Measurements from ENCODE around the gene ANKRD6. TPM values are rescaled to one million over a fixed set of nuclear protein-coding genes. Genes with fewer than 3 reads are reported as not detected.

Gene ANKRD6
- total RNA-seq, 1 donor from 2014 or later = 4.2 TPM

- no peaks in the 10 kb centered on the region for H3K27me3 ChIP-seq (ENCODE audit: control insufficient read depth in 3 of 3, insufficient read depth in 3 of 3, low read length in 3 of 3)
- no peaks in the 10 kb centered on the region for H3K9me3 ChIP-seq (ENCODE audit: control insufficient read depth in 3 of 3, low read length in 3 of 3)
- no peaks in the 10 kb centered on the region for H3K4me1 ChIP-seq (ENCODE audit: control insufficient read depth in 3 of 3, insufficient read depth in 3 of 3, low read length in 3 of 3)
- H3K27ac ChIP-seq (ENCODE audit: low read depth, low read length) = no peak overlapping the region
- H3K9ac ChIP-seq (ENCODE audit: low read depth in 1 of 3, low read length in 3 of 3) = no peak overlapping the region
- no peak overlapping the region for H3K4me3 ChIP-seq (ENCODE audit: low read length in 3 of 3)
- H3K36me3 ChIP-seq (ENCODE audit: control insufficient read depth in 3 of 3, insufficient read depth in 3 of 3, low read length in 3 of 3) = peaks cover 0 to 2% (median 0%) of the 10 kb centered on the region in 3 donors
Observed at GRCh38 chr6:89459501-89459900, 26.5 kb downstream of the ANKRD6 start.

- Histone ChIP-seq H3K27ac (ENCODE audit: low read depth, low read length) (no peak overlapping the region), H3K36me3 (ENCODE audit: control insufficient read depth in 3 of 3, insufficient read depth in 3 of 3, low read length in 3 of 3) (peaks cover 0 to 2% (median 0%) of the 10 kb centered on the region in 3 donors), H3K27me3 (ENCODE audit: control insufficient read depth in 3 of 3, insufficient read depth in 3 of 3, low read length in 3 of 3) (no peaks in the 10 kb centered on the region), H3K9ac (ENCODE audit: low read depth in 1 of 3, low read length in 3 of 3) (no peak overlapping the region), H3K4me3 (ENCODE audit: low read length in 3 of 3) (no peak overlapping the region), H3K4me1 (ENCODE audit: control insufficient read depth in 3 of 3, insufficient read depth in 3 of 3, low read length in 3 of 3) (no peaks in the 10 kb centered on the region), H3K9me3 (ENCODE audit: control insufficient read depth in 3 of 3, low read length in 3 of 3) (no peaks in the 10 kb centered on the region)
Observed at GRCh38 chr6:89460713-89461112, 27.8 kb downstream of the ANKRD6 start.

GRCh38 chr6:89462503-89462902 lies 29.6 kb downstream of the ANKRD6 start:
- Histone ChIP-seq H3K4me1 (ENCODE audit: control insufficient read depth in 3 of 3, insufficient read depth in 3 of 3, low read length in 3 of 3) (no peaks in the 10 kb centered on the region), H3K27ac (ENCODE audit: low read depth, low read length) (no peak overlapping the region), H3K9me3 (ENCODE audit: control insufficient read depth in 3 of 3, low read length in 3 of 3) (no peaks in the 10 kb centered on the region), H3K27me3 (ENCODE audit: control insufficient read depth in 3 of 3, insufficient read depth in 3 of 3, low read length in 3 of 3) (no peaks in the 10 kb centered on the region), H3K36me3 (ENCODE audit: control insufficient read depth in 3 of 3, insufficient read depth in 3 of 3, low read length in 3 of 3) (no peaks in the 10 kb centered on the region), H3K9ac (ENCODE audit: low read depth in 1 of 3, low read length in 3 of 3) (no peak overlapping the region), H3K4me3 (ENCODE audit: low read length in 3 of 3) (no peak overlapping the region)

GRCh38 chr6:89464295-89464694 lies 31.3 kb downstream of the ANKRD6 start:
- Histone ChIP-seq H3K4me1 (ENCODE audit: control insufficient read depth in 3 of 3, insufficient read depth in 3 of 3, low read length in 3 of 3) (peaks cover 0 to 2% (median 2%) of the 10 kb centered on the region in 3 donors), H3K27ac (ENCODE audit: low read depth, low read length) (no peak overlapping the region), H3K9me3 (ENCODE audit: control insufficient read depth in 3 of 3, low read length in 3 of 3) (no peaks in the 10 kb centered on the region), H3K36me3 (ENCODE audit: control insufficient read depth in 3 of 3, insufficient read depth in 3 of 3, low read length in 3 of 3) (no peaks in the 10 kb centered on the region), H3K9ac (ENCODE audit: low read depth in 1 of 3, low read length in 3 of 3) (no peak overlapping the region), H3K27me3 (ENCODE audit: control insufficient read depth in 3 of 3, insufficient read depth in 3 of 3, low read length in 3 of 3) (no peaks in the 10 kb centered on the region), H3K4me3 (ENCODE audit: low read length in 3 of 3) (no peak overlapping the region)

GRCh38 chr6:89467437-89467836 lies 34.5 kb downstream of the ANKRD6 start:
- H3K27me3 ChIP-seq (ENCODE audit: control insufficient read depth in 3 of 3, insufficient read depth in 3 of 3, low read length in 3 of 3) = no peaks in the 10 kb centered on the region
- no peaks in the 10 kb centered on the region for H3K36me3 ChIP-seq (ENCODE audit: control insufficient read depth in 3 of 3, insufficient read depth in 3 of 3, low read length in 3 of 3)
- H3K4me1 ChIP-seq (ENCODE audit: control insufficient read depth in 3 of 3, insufficient read depth in 3 of 3, low read length in 3 of 3) = peaks cover 2 to 6% (median 2%) of the 10 kb centered on the region in 3 donors
- no peak overlapping the region for H3K4me3 ChIP-seq (ENCODE audit: low read length in 3 of 3)
- H3K27ac ChIP-seq (ENCODE audit: low read depth, low read length) = no peak overlapping the region
- H3K9me3 ChIP-seq (ENCODE audit: control insufficient read depth in 3 of 3, low read length in 3 of 3) = no peaks in the 10 kb centered on the region
- no peak overlapping the region for H3K9ac ChIP-seq (ENCODE audit: low read depth in 1 of 3, low read length in 3 of 3)

- Histone ChIP-seq H3K27me3 (ENCODE audit: control insufficient read depth in 3 of 3, insufficient read depth in 3 of 3, low read length in 3 of 3) (no peaks in the 10 kb centered on the region), H3K9ac (ENCODE audit: low read depth in 1 of 3, low read length in 3 of 3) (no peak overlapping the region), H3K4me1 (ENCODE audit: control insufficient read depth in 3 of 3, insufficient read depth in 3 of 3, low read length in 3 of 3) (peaks cover 2 to 6% (median 2%) of the 10 kb centered on the region in 3 donors), H3K9me3 (ENCODE audit: control insufficient read depth in 3 of 3, low read length in 3 of 3) (no peaks in the 10 kb centered on the region), H3K27ac (ENCODE audit: low read depth, low read length) (no peak overlapping the region), H3K4me3 (ENCODE audit: low read length in 3 of 3) (no peak overlapping the region), H3K36me3 (ENCODE audit: control insufficient read depth in 3 of 3, insufficient read depth in 3 of 3, low read length in 3 of 3) (no peaks in the 10 kb centered on the region)
Observed at GRCh38 chr6:89468998-89469397, 36.0 kb downstream of the ANKRD6 start.

- no peak overlapping the region for H3K4me3 ChIP-seq (ENCODE audit: low read length in 3 of 3)
- no peaks in the 10 kb centered on the region for H3K9me3 ChIP-seq (ENCODE audit: control insufficient read depth in 3 of 3, low read length in 3 of 3)
- no peak overlapping the region for H3K9ac ChIP-seq (ENCODE audit: low read depth in 1 of 3, low read length in 3 of 3)
- H3K36me3 ChIP-seq (ENCODE audit: control insufficient read depth in 3 of 3, insufficient read depth in 3 of 3, low read length in 3 of 3) = no peaks in the 10 kb centered on the region
- peaks cover 2 to 6% (median 4%) of the 10 kb centered on the region in 3 donors for H3K4me1 ChIP-seq (ENCODE audit: control insufficient read depth in 3 of 3, insufficient read depth in 3 of 3, low read length in 3 of 3)
- H3K27me3 ChIP-seq (ENCODE audit: control insufficient read depth in 3 of 3, insufficient read depth in 3 of 3, low read length in 3 of 3) = no peaks in the 10 kb centered on the region
- H3K27ac ChIP-seq (ENCODE audit: low read depth, low read length) = no peak overlapping the region
Observed at GRCh38 chr6:89471287-89471867, 38.4 kb downstream of the ANKRD6 start.

- Histone ChIP-seq H3K27me3 (ENCODE audit: control insufficient read depth in 3 of 3, insufficient read depth in 3 of 3, low read length in 3 of 3) (no peaks in the 10 kb centered on the region), H3K9ac (ENCODE audit: low read depth in 1 of 3, low read length in 3 of 3) (no peak overlapping the region), H3K27ac (ENCODE audit: low read depth, low read length) (no peak overlapping the region), H3K9me3 (ENCODE audit: control insufficient read depth in 3 of 3, low read length in 3 of 3) (no peaks in the 10 kb centered on the region), H3K4me1 (ENCODE audit: control insufficient read depth in 3 of 3, insufficient read depth in 3 of 3, low read length in 3 of 3) (peaks cover 0 to 2% (median 2%) of the 10 kb centered on the region in 3 donors), H3K4me3 (ENCODE audit: low read length in 3 of 3) (no peak overlapping the region), H3K36me3 (ENCODE audit: control insufficient read depth in 3 of 3, insufficient read depth in 3 of 3, low read length in 3 of 3) (no peaks in the 10 kb centered on the region)
Observed at GRCh38 chr6:89475101-89475500, 42.1 kb downstream of the ANKRD6 start.

- Histone ChIP-seq H3K36me3 (ENCODE audit: control insufficient read depth in 3 of 3, insufficient read depth in 3 of 3, low read length in 3 of 3) (no peaks in the 10 kb centered on the region), H3K4me3 (ENCODE audit: low read length in 3 of 3) (no peak overlapping the region), H3K9me3 (ENCODE audit: control insufficient read depth in 3 of 3, low read length in 3 of 3) (no peaks in the 10 kb centered on the region), H3K4me1 (ENCODE audit: control insufficient read depth in 3 of 3, insufficient read depth in 3 of 3, low read length in 3 of 3) (peaks cover 0 to 2% (median 2%) of the 10 kb centered on the region in 3 donors), H3K9ac (ENCODE audit: low read depth in 1 of 3, low read length in 3 of 3) (no peak overlapping the region), H3K27ac (ENCODE audit: low read depth, low read length) (no peak overlapping the region), H3K27me3 (ENCODE audit: control insufficient read depth in 3 of 3, insufficient read depth in 3 of 3, low read length in 3 of 3) (no peaks in the 10 kb centered on the region)
Observed at GRCh38 chr6:89475634-89476033, 42.7 kb downstream of the ANKRD6 start.

GRCh38 chr6:89479897-89480296 lies 46.9 kb downstream of the ANKRD6 start:
- no peak overlapping the region for H3K4me3 ChIP-seq (ENCODE audit: low read length in 3 of 3)
- H3K27me3 ChIP-seq (ENCODE audit: control insufficient read depth in 3 of 3, insufficient read depth in 3 of 3, low read length in 3 of 3) = no peaks in the 10 kb centered on the region
- no peaks in the 10 kb centered on the region for H3K36me3 ChIP-seq (ENCODE audit: control insufficient read depth in 3 of 3, insufficient read depth in 3 of 3, low read length in 3 of 3)
- no peak overlapping the region for H3K27ac ChIP-seq (ENCODE audit: low read depth, low read length)
- peaks cover 0 to 7% (median 1%) of the 10 kb centered on the region in 3 donors for H3K4me1 ChIP-seq (ENCODE audit: control insufficient read depth in 3 of 3, insufficient read depth in 3 of 3, low read length in 3 of 3)
- H3K9me3 ChIP-seq (ENCODE audit: control insufficient read depth in 3 of 3, low read length in 3 of 3) = no peaks in the 10 kb centered on the region
- H3K9ac ChIP-seq (ENCODE audit: low read depth in 1 of 3, low read length in 3 of 3) = no peak overlapping the region
